Heart right ventricle (tissue), 16 donors: ENCODE data around the gene NR2F1-AS1. TPM values are rescaled to one million over a fixed set of nuclear protein-coding genes. Genes with fewer than 3 reads are reported as not detected.
"Not testable (repeated sequence)": the region's sequence is repeated elsewhere in the genome, so short reads cannot be mapped to it uniquely, and the experiment has no call there.

Experiments used
- ATAC-seq, 8 donors: fragments of 200-7000 bp; cut with Tn5 transposase; one replicate each; pipeline ENCODE4 v1.9.1; 2020; ENCODE audit warnings: mild to moderate bottlenecking in 8 of 8, moderate library complexity in 8 of 8, moderate number of reproducible peaks in 1 of 8
- DNase-seq, 2 donors: peaks; one replicate each; pipeline ENCODE4 v3.0.0-alpha.2; 2020
- H3K27ac ChIP-seq, 10 donors: fragments of 200-600 bp; sonication (generic) in 2 of 10; one replicate each; pipeline versions ENCODE4 v1.5.0 to v1.8.0; 2020 to 2022; ENCODE audit warnings: mild to moderate bottlenecking in 3 of 10
- H3K27me3 ChIP-seq, 7 donors: fragments of 200-600 bp; one replicate each; pipeline ENCODE4 v1.8.0; 2021 to 2022; ENCODE audit warnings: mild to moderate bottlenecking in 2 of 7
- H3K36me3 ChIP-seq, 9 donors: fragments of 200-600 bp; sonication (generic) in 1 of 9; one replicate each; pipeline versions ENCODE4 v1.5.0 to v1.8.0; 2020 to 2022; ENCODE audit warnings: mild to moderate bottlenecking in 2 of 9
- H3K4me1 ChIP-seq, 9 donors: fragments of 200-600 bp; sonication (generic) in 1 of 9; one replicate each; pipeline versions ENCODE4 v1.5.0 to v1.8.0; 2020 to 2022; ENCODE audit warnings: mild to moderate bottlenecking in 4 of 9
- H3K4me3 ChIP-seq, 10 donors: fragments of 200-600 bp; sonication (generic) in 2 of 10; one replicate each; pipeline versions ENCODE4 v1.5.0 to v1.8.0; 2020 to 2022; ENCODE audit warnings: mild to moderate bottlenecking in 7 of 10, moderate library complexity in 2 of 10
- H3K9me3 ChIP-seq, 11 donors: fragments of 200-600 bp in 10 of 11; sonication (generic) in 2 of 11; one replicate each; pipeline versions ENCODE4 v1.5.0 to v1.8.0; 2013 to 2022; ENCODE audit warnings: mild to moderate bottlenecking in 2 of 11, control low read depth in 1 of 11, moderate library complexity in 1 of 11
- WGBS, 2 donors: extraction: QIAGEN DNeasy Blood & Tissue Kit; methylation state at CpG; one replicate each; pipeline ENCODE4 v1.1.7; 2013; ENCODE audit warnings: inconsistent platforms in 1 of 2; 5-methylcytosine and 5-hydroxymethylcytosine counted together
- intact Hi-C, 10 donors: fragments of 100-400 bp; cut with DNase I; formaldehyde crosslinking; loops; one replicate each; pipeline versions ENCODE4 v1.11.1 to v1.14.2; 2022
- polyA plus RNA-seq, 2 donors: library from polyadenylated mRNA; stranded (reverse); fragments of 200-250 nt; gene quantifications; one replicate each; pipeline ENCODE4 v1.2.3, GENCODE V29; 2013
- total RNA-seq, 10 donors: library from RNA; stranded (reverse); fragmentation: NEBNext Ultra II Directional in 3 of 10; extraction: Animal tissue kit (Norgen Biotek cat#: 25700) in 3 of 10; gene quantifications; one replicate each; pipeline versions ENCODE4 v1.2.1 to v1.2.4, GENCODE V29; 2021 to 2023
- TF ChIP-seq, protein P1 (sequence below), 9 donors: fragments of 200-600 bp; sonication (generic) in 2 of 9; IDR thresholded peaks; one replicate each; pipeline versions ENCODE4 v1.5.0 to v1.8.0; 2021 to 2022; ENCODE audit warnings: antibody characterized with exemption in 9 of 9, mild to moderate bottlenecking in 5 of 9, moderate library complexity in 1 of 9
- donor health status: Arrhythmogenic right ventricular cardiomyopathy.
- donor health status: ischemic (EF 13 %, LVEDD 7.1; RV severe dilation, severe dysfunction).
- donor health status: healthy with polysubstance abuse.
- donor health status: DM: no; HTN: yes; CAD: no.
- donor health status: DM: no; HTN: no; CAD: no.
- donor health status: ischemic (EF 25% LVEDD 6.9; RV normal size, moderate dysfunction).
- donor health status: ischemic (EF 25% LVEDD 5.7; RV mildly dilated, moderate dysfunction).
- donor health status: healthy.
- donor health status: DM: yes; HTN: yes; CAD: no.
- donor health status: Ischemic cardiomyopathy.
- donor health status: ischemic (EF 35%, LVEDD 5.7; RV mildly dilated, moderate dysfunction).
- donor health status: nonischemic (EF 11% LVEDD 7.7; RV severe dilation, severe dysfunction).
- donor health status: DM: yes; HTN: yes; CAD: no.
- donor health status: PGD.
- donor health status: ischemic (EF 29% LVEDD 5.4; RV normal size, mild dysfunction).
- donor health status: nonischemic (EF 23%, LVEDD 6.1; RV moderate dilation, normal function).

NR2F1-AS1 gene
- total and polyA plus RNA-seq, 12 donors = 0.41 to 2.9 (median 0.59) TPM; not detected in 1

DNA sequence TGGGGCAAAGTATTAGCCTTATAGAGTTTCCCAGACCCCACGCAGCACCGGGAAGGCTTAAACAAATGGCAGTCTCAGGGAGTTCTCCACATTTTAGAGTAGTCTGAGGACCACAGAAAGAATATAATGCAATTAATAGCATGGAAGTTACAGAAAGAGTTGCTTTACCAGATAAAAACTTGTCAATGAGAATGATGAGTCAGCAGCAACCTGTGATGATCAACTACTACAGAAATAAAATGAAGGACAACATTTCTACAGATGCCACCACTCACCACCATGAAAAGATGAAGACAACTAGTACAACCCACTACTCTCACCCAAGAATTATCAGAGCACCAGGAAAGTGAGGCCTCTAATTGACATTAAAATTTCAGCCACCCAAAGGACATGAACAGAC is 120.7 kb downstream of the NR2F1-AS1 start:
- no peaks in the 10 kb centered on the region for H3K4me1 ChIP-seq
- peaks cover 0 to 43% (median 10%) of the 10 kb centered on the region in 11 donors for H3K9me3 ChIP-seq
- ATAC-seq (no peak), DNase-seq (no peak)
- H3K4me3 ChIP-seq = no peak overlapping the region
- no peak overlapping the region for H3K27ac ChIP-seq
- 97 to 98% methylated on average over 2 of the region's 2 CpGs for WGBS, 2 donors
- TF ChIP-seq, protein P1, sequence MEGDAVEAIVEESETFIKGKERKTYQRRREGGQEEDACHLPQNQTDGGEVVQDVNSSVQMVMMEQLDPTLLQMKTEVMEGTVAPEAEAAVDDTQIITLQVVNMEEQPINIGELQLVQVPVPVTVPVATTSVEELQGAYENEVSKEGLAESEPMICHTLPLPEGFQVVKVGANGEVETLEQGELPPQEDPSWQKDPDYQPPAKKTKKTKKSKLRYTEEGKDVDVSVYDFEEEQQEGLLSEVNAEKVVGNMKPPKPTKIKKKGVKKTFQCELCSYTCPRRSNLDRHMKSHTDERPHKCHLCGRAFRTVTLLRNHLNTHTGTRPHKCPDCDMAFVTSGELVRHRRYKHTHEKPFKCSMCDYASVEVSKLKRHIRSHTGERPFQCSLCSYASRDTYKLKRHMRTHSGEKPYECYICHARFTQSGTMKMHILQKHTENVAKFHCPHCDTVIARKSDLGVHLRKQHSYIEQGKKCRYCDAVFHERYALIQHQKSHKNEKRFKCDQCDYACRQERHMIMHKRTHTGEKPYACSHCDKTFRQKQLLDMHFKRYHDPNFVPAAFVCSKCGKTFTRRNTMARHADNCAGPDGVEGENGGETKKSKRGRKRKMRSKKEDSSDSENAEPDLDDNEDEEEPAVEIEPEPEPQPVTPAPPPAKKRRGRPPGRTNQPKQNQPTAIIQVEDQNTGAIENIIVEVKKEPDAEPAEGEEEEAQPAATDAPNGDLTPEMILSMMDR (IDR thresholded peaks at IDR 0.05) = no peak
- no peaks in the 10 kb centered on the region for H3K36me3 ChIP-seq
- intact Hi-C loops = no loop called here
- H3K27me3 ChIP-seq = no peaks in the 10 kb centered on the region

DNA sequence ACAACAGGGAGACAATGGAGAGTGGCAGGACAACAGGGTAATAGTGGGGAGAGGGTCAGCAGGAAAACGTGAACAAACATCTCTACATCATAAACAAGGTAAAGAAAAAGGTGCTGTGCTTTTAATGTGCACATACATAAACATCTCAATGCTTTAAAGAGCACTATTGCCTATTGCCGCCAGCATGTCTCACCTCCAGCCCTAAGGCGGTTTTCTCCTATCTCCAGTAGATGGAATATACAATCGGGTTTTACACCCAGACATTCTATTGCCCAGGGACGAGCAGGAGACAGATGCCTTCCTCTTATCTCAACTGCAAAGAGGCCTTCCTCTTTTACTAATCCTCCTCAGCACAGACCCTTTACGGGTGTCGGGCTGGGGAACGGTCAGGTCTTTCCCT is 124.2 kb downstream of the NR2F1-AS1 start:
- peaks cover 0 to 10% (median 0%) of the 10 kb centered on the region in 11 donors for H3K9me3 ChIP-seq
- H3K27ac ChIP-seq, H3K4me1 ChIP-seq, H3K36me3 ChIP-seq, intact Hi-C loops, H3K27me3 ChIP-seq, ATAC-seq, DNase-seq, H3K4me3 ChIP-seq: not testable (repeated sequence)
- 52 to 55% methylated on average over 8 of the region's 8 CpGs for WGBS, 2 donors

DNA sequence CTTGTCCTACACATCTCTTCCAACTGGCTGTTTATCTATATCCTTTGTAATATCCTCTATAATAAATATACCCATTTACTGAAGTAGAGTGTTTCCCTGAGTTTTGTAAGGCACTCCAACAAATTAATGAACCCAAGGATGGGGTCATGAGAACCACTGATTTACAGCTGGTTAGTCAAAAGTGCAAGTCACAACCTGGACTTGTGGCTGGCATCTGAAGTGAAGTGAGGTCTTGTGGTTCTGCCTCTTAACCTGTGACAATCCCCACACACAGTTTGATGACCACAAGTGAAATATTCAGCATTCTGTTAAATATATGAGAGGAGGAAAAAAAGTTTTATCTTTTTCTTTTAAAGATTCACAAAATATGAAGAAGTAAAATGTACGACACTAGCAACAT is 126.1 kb downstream of the NR2F1-AS1 start:
- Histone ChIP-seq H3K9me3 (no peaks in the 10 kb centered on the region), H3K27me3 (peaks cover 0 to 8% (median 0%) of the 10 kb centered on the region in 7 donors), H3K36me3 (no peaks in the 10 kb centered on the region), H3K4me3 (no peak overlapping the region), H3K4me1 (no peaks in the 10 kb centered on the region), H3K27ac (no peak overlapping the region)
- WGBS, 2 donors = 95 to 96% methylated on average over 1 of the region's 1 CpG
- TF ChIP-seq, protein P1 (IDR thresholded peaks at IDR 0.05) = no peak
- intact Hi-C loops = no loop called here
- ATAC-seq = no peak
- no peak for DNase-seq

DNA sequence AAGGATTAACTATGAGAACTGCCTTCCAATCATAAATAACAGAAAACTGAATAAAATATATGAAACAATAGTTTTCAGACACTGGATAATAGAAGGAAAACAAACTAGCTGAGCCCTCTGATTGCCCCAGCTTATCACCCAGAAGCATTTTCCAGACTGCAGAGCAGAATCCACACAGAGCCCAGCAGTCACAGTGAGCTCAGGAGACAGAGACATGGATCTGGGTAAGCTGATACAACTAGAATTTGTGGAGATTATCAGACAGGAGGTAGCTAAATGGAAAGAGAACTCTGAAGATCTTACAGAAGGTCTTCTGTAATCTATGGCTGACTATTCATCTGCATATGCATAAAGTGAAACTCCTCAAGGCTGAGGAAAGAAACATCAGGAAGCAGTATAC is 128.8 kb downstream of the NR2F1-AS1 start:
- peaks cover 0 to 8% (median 0%) of the 10 kb centered on the region in 7 donors for H3K27me3 ChIP-seq
- H3K27ac ChIP-seq = no peak overlapping the region
- ATAC-seq = no peak
- TF ChIP-seq, protein P1 (IDR thresholded peaks at IDR 0.05) = no peak
- H3K9me3 ChIP-seq = peaks cover 0 to 6% (median 0%) of the 10 kb centered on the region in 11 donors
- intact Hi-C loops = no loop called here
- no peaks in the 10 kb centered on the region for H3K36me3 ChIP-seq
- no peak for DNase-seq
- no peak overlapping the region for H3K4me3 ChIP-seq
- no peaks in the 10 kb centered on the region for H3K4me1 ChIP-seq

DNA sequence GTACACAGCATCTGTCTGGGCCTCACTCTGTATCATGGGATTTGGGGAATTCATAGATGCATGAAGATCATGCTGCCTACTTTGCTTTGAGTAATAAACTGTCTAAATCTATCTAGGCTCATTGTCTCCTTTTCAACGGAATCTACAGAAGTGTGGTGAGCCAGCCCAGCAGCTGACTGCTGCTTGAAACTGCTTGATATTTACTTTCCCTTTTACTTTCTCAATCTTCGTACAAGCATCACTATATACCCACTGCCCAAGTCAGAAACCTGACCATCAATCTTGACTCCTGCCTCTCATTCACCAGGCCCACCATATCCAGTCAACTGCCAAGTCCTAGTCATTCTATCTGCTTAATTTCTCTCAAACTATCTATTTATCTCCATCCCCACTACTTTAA is 142.9 kb downstream of the NR2F1-AS1 start:
- 80 to 90% methylated on average over 2 of the region's 2 CpGs for WGBS, 2 donors
- Histone ChIP-seq H3K27me3 (no peaks in the 10 kb centered on the region), H3K27ac (no peak overlapping the region), H3K4me1 (no peaks in the 10 kb centered on the region), H3K4me3 (no peak overlapping the region), H3K36me3 (no peaks in the 10 kb centered on the region), H3K9me3 (peaks cover 0 to 13% (median 0%) of the 10 kb centered on the region in 11 donors)
- DNase-seq (no peak), ATAC-seq (no peak)
- TF ChIP-seq, protein P1 (IDR thresholded peaks at IDR 0.05) = no peak
- intact Hi-C loops = no loop called here
